ENCODE data around the gene KRT9.
"Not testable (repeated sequence)": the region's sequence is repeated elsewhere in the genome, so short reads cannot be mapped to it uniquely, and the experiment has no call there.

The KRT9 gene

DNA sequence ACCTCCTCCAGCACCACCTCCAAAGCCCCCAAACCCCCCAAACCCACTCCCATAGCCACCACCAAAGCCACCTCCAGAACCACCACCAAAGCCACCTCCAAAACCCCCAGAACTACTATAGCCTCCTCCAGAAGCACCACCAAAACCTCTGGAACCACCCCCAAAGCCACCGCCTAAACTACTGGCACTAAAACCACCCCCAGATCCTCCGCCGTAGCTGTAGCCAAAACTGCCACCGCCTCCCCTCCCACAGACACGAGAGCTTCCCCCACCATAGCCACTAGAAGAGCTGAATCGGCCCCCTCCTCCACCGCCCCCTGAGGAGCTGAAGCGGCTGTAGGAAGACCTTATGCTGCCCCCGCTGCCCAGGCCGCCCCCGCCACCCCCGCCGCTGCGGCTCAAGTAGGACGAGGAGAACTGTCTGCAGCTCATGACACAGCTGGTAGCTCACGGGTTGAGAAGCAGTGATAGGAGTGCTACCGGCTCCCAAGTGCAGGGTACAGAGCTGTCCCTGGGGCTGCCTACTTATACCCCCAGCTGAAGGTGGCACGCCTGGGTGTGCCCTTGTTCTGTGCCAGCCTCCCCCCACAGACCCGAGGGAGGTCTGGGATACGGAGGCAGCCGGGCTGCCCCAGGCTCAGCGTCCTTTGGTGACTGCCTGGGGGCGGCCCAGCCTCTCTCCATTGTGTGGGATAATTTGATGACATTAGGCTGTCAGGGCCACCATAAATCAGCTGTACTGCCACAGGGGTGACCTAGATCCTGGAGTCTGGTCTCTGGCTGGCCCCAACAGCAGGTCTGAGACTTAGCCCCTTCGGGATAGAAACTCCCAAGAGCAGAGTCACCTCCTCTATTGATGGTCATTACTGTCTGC, at the start of gene KRT9:
TSS of gene KRT9 (minus strand) at position 499 of the 874 bp plus-strand sequence. CDS start at position 432, 67 bp downstream.
- no peak for DNase-seq (ENCODE audit: low read depth in 1 of 2, low spot score in 1 of 2)

GRCh38 chr17:41621435-41621817, 49.6 kb upstream of the KRT9 start:
- not testable (repeated sequence) for DNase-seq (ENCODE audit: low read depth in 1 of 2, low spot score in 1 of 2)

DNA sequence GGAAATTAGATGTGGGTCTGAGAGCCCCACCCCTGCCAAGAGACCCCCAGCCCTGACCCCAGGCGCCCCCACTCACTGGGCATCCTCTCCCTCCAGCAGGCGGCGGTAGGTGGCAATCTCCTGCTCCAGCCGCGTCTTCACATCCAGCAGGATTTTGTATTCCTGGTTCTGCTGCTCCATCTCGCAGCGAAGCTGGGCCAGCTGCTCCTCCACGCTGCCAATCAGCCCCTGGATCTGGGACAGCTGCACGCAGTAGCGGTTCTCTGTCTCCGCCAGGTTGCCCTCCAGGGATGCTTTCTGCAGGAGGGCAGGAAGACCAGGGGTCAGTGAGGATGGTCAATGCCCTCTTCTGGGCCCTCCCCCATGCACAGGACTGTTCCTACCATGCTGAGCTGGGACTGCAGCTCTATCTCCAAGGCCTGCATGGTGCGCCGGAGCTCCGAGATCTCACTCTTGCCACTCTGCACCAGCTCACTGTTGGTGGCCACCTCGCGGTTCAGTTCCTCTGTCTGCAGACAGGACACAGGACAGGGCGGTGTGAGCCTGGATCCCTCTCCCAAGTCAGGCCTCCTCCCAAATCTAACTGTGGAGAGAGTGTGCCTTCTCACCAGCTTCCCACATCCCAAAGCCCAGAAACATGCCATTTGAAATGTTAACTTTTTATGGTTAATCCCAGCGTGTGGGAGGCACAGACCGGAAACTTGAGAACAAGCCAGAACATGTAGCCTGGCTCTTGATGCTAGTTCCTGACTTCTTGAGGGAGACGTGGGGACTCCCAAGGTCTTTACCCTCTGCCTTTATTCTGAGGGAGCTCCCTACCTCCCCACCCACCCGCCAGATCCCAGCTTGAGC, 49.0 kb upstream of the KRT9 start:
- DNase-seq (ENCODE audit: low read depth in 1 of 2, low spot score in 1 of 2) = no peak

DNA sequence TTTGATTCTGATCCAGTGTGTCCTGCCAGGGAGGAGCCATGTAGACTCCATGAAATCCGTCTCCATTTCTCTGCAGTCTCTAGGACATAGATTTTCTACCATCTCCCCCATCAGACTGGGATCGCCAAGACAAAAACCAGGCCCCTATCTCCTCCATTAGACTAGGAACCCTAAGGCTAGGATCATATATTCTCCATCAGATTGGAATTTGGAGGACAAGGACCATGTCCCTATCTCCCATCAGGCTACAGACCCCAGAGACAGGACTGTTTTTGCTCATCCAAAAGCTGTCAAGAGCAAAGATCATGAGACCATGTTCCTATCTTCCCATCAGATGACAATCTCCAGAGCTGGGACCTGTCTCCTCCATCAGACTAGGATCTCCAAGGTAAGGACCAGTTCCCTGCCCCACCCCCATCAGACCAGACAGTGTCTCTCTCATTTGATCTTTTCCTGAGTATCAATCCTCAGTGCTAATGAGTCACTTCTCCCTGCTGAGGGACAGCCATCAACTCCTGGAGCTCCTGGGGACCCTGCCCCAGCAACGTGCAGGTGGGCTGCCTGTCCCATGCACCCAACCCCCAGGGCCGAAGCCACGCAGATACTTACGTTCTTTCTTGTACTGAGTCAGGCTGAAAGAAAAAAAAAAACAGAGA, 48.2 kb upstream of the KRT9 start:
- DNase-seq (ENCODE audit: low read depth in 1 of 2, low spot score in 1 of 2) = not testable (repeated sequence)

DNA sequence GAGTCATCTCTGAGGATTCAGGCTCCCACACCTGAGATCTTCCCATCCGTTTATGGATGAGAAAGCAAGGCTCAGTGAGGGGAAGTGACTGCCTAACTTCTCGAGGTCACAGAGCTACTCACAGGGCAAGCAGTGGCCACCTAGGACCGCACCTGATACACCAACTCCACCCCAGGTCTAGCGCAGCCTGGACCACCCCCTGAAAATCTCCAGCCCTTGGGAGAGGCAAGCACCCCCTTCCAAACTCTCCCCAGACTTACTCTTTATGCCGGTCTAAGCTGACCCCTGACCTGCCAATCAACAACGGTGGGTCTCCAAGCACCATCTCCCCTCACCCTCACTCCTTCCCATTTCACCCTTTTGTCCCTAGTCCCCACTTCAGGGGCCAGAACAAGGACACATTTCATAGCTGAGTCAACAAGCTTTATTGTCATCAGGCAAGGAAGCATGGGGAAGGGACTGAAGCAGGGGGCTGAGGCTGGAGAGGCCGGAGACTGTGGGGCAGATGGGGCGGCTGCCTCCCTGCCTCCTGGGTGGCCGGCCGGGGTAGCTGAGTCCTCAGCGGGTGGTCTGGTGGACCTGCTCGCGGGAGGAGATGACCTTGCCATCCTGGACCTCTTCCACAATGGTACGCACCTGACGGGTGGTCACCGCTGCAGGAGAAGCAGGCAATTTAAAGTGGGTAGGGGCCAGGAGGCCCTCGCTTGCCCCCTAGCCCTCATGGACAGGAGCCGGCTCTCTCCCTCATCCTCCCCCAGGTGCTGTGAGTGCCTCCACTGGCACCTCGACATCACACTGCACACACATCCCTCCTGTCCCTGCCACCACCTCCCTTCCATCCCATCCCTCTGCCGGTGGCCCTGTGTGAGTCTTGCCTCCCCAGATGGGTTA, 47.4 kb upstream of the KRT9 start:
- no peak for DNase-seq (ENCODE audit: low read depth in 1 of 2, low spot score in 1 of 2)

GRCh38 chr17:41618341-41619035, 46.6 kb upstream of the KRT9 start:
- no peak for DNase-seq (ENCODE audit: low read depth in 1 of 2, low spot score in 1 of 2)

GRCh38 chr17:41617698-41618097, 45.8 kb upstream of the KRT9 start:
- DNase-seq (ENCODE audit: low read depth in 1 of 2, low spot score in 1 of 2) = no peak

- DNase-seq (ENCODE audit: low read depth in 1 of 2, low spot score in 1 of 2) = no peak
These were observed 45.3 kb upstream of the KRT9 start for GRCh38 chr17:41617136-41617535.

DNA sequence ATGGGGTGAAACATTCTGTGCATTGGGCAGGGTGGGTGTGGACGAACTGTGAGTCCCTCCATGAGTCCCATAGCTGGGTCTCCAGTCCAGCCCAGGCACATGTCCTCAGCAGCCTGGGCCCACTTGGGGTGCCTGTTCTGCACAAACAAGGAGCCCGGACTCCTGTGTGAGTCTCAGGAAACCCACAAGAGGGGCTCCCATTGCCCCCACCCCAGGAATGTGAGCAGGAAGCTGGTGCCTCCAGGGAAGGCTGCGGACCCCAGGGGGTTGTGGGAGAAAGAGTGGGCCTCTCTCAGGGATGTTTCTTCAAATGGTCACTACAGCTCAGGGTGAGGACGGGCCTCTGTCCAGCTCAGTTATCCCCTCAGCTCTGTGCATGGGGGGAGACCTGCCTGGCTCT, 44.6 kb upstream of the KRT9 start:
- not testable (repeated sequence) for DNase-seq (ENCODE audit: low read depth in 1 of 2, low spot score in 1 of 2)

- DNase-seq (ENCODE audit: low read depth in 1 of 2, low spot score in 1 of 2) = no peak
These were observed 43.6 kb upstream of the KRT9 start for GRCh38 chr17:41615454-41615853.

DNA sequence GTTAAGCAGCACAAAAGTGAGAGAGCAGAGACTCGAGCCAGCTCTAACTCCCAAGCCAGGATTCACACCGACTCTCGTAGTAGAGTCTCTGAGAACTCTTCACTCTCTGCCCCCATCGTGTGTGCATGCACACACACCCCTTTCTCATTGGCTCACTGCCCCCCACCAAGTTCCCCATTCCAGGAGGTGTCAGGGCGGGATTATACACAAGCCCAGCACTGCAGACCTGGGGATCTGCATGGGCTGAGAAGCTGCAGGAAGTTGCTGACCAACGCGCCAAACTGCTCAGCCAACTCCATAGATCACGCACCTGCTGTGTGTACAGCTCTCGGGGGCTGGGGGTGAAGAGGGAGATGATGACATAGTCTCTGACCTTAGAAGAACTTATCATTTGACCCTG, 42.9 kb upstream of the KRT9 start:
- DNase-seq (ENCODE audit: low read depth in 1 of 2, low spot score in 1 of 2) = not testable (repeated sequence)

DNA sequence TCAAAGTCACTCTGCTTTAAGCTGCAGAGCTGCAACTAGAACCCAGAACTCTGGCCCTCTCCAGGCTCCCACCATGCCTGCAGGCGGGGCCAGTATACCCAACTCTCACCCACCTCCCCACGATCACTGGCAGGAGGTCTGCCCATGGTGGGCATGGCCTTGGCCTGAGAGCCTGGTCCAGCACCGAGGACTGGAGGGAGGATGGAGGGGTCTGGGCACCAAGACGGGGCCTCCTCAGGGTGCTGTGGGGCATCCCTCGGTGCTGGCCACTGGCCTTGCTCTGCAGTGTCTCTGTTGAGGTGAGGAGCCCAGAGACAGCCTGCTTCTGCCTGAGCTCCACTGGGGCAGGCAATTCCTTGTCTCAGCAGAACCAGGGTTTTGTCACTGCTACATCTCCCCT, 42.2 kb upstream of the KRT9 start:
- DNase-seq (ENCODE audit: low read depth in 1 of 2, low spot score in 1 of 2) = no peak

DNA sequence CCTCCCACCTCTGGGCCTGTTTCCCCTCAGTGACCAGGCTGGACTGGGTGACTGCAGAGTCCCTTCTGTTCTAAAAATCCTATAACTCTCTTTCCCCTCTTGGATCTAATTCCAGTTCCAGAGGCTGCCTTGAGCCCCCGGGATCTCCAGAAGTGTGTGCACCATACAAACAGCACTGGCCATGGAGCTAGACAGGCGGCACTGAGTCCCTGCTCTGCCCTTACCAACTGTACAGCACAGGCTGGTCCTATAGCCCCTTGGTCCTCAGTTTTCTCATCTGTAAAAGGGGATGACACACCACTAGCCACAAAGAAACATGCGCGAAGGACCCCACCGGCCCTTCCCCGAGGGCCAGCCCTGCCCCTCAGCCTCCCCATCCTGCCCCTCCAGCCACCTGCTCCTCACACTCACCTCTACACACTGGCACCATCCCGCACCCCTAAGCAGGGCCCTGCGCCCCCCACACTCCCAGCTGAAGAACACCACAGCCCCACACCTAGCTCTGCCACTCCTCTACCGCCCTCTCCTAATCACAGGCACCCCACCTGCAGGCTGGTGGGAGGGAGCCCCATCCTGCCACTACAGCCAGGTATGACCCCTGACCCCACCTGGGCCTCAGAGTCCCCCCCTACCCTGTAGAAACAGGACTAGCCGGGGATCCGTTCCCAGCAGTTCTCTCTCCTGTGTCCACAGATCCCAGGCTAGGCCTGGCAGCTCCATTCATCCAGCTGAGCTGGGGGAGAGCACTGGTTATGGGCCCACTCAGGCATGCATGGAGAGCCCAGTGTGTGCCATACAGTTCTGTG, 41.6 kb upstream of the KRT9 start:
- DNase-seq (ENCODE audit: low read depth in 1 of 2, low spot score in 1 of 2) = no peak

DNA sequence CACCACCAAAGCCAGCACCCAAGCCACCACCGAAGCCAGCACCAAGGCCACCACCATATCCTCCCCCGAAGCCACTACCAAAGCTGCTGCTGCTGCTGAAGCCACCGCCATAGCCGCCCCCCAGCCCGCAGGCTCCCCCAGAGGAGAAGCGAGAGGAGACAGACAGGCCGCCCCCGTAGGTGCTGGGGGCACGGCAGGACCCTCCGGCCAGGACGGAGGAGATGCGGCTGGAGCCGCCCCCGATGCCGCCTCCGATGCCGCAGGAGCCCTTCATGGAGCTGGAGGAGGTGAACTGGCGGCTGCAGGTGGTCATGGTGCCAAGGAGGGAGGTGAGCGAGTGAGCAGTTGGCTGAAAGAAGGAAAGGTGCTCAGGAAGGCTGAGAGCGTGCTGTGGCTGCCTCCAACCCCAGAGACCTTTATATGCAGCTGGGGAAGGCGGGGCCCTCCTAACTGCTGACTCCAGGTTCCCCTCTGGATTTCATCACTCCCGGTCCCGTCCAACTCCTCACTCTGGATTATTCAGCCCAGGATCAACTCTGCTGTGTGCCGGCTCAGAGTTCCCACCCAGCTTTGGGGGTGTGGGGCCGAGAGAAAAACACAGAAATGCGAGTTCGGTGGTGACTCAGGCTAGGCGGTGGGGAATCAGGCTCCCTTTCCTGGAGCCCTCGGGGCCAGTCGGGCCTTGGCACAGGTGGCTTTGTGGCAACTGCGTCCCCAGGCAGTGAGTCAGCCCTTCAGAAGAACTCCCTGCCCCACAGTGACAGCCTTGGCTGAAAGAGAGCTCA, 40.7 kb upstream of the KRT9 start, which contains the start of gene KRT16:
TSS of gene KRT16 (minus strand) at position 392 of the 785 bp plus-strand sequence. CDS start at position 313, 79 bp downstream.
- not testable (repeated sequence) for DNase-seq (ENCODE audit: low read depth in 1 of 2, low spot score in 1 of 2)

DNA sequence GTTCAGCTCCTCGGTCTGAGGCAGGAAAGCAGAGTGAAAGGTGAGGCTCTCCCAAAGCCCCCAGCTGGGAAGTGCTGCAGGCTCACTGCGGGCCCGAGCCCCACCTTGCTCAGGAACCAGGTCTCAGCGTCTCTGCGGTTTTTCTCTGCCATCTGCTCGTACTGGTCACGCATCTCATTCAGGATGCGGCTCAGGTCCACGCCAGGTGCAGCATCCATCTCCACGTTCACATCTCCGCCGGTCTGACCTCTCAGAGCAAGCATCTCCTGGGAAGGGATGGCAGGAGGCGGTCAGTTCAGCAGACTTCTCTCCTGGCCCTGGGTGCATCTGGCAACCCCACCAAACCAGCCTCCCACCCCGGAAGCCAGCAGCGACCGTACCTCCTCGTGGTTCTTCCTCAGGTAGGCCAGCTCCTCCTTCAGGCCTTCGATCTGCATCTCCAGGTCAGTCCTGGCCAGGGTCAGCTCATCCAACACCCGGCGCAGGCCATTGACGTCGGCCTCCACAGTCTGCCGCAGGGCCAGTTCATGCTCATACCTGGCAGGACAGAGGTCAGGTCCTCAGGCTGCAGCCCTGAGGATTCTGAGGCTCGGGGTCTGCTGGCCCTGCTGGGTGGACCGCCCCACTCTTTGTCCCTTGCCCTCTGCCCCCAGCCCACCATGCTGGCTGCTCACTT, 39.2 kb upstream of the KRT9 start:
- DNase-seq (ENCODE audit: low read depth in 1 of 2, low spot score in 1 of 2) = no peak

GRCh38 chr17:41610061-41610517, 38.2 kb upstream of the KRT9 start:
- not testable (repeated sequence) for DNase-seq (ENCODE audit: low read depth in 1 of 2, low spot score in 1 of 2)

- DNase-seq (ENCODE audit: low read depth in 1 of 2, low spot score in 1 of 2) = not testable (repeated sequence)
These were observed 35.1 kb upstream of the KRT9 start for GRCh38 chr17:41606930-41607329.
